Prostate gland (tissue), 2 donors: ENCODE results near the gene SPDYE17.
"Not testable (repeated sequence)": the region's sequence is repeated elsewhere in the genome, so short reads cannot be mapped to it uniquely, and the experiment has no call there.

Source experiments
- CTCF ChIP-seq, 4 experiments: fragments of 200-600 bp in 2 of 4; fragments of 450-650 bp in 2 of 4; sonication (generic) in 2 of 4; IDR thresholded peaks; 1 replicate in 3 of 4; 2 replicates in 1 of 4; pipeline ENCODE4 v1.5.1; 2016 to 2019; ENCODE audit warnings: antibody characterized with exemption in 4 of 4, mild to moderate bottlenecking in 2 of 4, moderate library complexity in 2 of 4
- POLR2A ChIP-seq: fragments of 450-650 bp; IDR thresholded peaks from one replicate; pipeline ENCODE4 v1.6.1; 2016; ENCODE audit warnings: antibody characterized with exemption, mild to moderate bottlenecking

GRCh38 chr7:77080236-77080635 lies 48.1 kb upstream of the SPDYE17 start:
- not testable (repeated sequence) for TF ChIP-seq CTCF (IDR thresholded peaks at IDR 0.05); POLR2A
